Measurements from ENCODE around the gene LRRC17. TPM values are rescaled to one million over a fixed set of nuclear protein-coding genes. Genes with fewer than 3 reads are reported as not detected.

Gene LRRC17
- total RNA-seq, 1 donor from 2014 or later: 1.3 TPM

DNA sequence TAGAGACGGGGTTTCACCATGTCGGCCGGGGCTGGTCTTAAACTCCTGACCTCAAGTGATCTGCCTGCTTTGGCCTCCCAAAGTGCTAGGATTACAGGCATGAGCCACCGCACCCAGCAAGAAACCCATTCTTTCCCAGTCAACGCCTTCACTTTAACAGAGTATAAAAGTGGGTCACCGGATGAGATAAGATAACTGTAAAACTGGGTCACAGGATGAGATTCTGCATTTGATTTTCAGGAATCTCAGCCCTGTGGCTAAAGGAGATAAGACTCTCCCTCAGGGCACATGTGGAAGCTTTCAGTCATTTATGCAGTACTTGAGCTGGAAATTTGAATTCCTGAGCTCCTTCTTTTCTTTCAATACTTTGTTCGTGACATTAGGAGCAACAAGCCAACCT is 70.8 kb downstream of the LRRC17 start:
- no peak for DNase-seq (ENCODE audit: low spot score, unreplicated experiment)
- Mint-ChIP-seq H3K4me1 (ENCODE audit: low read depth) (no peaks in the 10 kb centered on the region), H3K27me3 (no peaks in the 10 kb centered on the region), H3K36me3 (ENCODE audit: insufficient read depth) (peaks cover 6% of the 10 kb centered on the region), H3K27ac (no peak overlapping the region), H3K9me3 (ENCODE audit: low read depth) (peaks cover 16% of the 10 kb centered on the region), H3K4me3 (ENCODE audit: low read depth) (no peak overlapping the region)
- TF ChIP-seq, protein P1, sequence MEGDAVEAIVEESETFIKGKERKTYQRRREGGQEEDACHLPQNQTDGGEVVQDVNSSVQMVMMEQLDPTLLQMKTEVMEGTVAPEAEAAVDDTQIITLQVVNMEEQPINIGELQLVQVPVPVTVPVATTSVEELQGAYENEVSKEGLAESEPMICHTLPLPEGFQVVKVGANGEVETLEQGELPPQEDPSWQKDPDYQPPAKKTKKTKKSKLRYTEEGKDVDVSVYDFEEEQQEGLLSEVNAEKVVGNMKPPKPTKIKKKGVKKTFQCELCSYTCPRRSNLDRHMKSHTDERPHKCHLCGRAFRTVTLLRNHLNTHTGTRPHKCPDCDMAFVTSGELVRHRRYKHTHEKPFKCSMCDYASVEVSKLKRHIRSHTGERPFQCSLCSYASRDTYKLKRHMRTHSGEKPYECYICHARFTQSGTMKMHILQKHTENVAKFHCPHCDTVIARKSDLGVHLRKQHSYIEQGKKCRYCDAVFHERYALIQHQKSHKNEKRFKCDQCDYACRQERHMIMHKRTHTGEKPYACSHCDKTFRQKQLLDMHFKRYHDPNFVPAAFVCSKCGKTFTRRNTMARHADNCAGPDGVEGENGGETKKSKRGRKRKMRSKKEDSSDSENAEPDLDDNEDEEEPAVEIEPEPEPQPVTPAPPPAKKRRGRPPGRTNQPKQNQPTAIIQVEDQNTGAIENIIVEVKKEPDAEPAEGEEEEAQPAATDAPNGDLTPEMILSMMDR (IDR thresholded peaks at IDR 0.05; ENCODE audit: unreplicated experiment): no peak

DNA sequence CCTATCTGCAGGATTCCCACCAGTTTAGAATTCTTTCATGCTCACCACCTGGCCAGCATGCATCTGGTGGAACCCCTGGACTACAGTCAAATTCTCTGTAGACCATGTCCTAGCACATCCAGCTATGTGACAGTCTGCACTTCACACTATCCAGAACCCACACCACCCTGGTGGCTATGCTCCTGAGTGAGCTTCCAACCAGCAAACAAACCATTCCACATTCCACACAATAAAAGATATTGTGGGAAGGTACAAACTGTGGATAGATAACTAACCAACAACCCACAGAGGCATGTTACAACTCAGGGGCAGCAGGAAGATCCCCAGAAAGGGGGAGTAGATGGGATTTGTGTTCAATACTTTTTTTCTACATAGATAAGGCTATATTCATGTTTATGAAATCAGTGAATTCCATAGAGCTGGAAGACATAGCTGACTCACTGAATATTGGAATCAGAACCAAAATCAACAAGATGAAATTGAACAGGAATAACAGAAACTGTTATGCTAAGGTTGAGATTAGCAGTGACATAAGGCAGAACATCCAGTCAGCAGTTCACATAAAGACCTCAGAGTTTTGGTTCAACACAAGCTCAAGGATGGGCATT is 72.5 kb downstream of the LRRC17 start:
- H3K27me3 Mint-ChIP-seq: no peaks in the 10 kb centered on the region
- no peaks in the 10 kb centered on the region for H3K4me1 Mint-ChIP-seq (ENCODE audit: low read depth)
- no peaks in the 10 kb centered on the region for H3K36me3 Mint-ChIP-seq (ENCODE audit: insufficient read depth)
- peaks cover 2% of the 10 kb centered on the region for H3K9me3 Mint-ChIP-seq (ENCODE audit: low read depth)
- H3K4me3 Mint-ChIP-seq (ENCODE audit: low read depth): no peak overlapping the region
- no peak for DNase-seq (ENCODE audit: low spot score, unreplicated experiment)
- H3K27ac Mint-ChIP-seq: no peak overlapping the region
- TF ChIP-seq, protein P1 (IDR thresholded peaks at IDR 0.05; ENCODE audit: unreplicated experiment): no peak

DNA sequence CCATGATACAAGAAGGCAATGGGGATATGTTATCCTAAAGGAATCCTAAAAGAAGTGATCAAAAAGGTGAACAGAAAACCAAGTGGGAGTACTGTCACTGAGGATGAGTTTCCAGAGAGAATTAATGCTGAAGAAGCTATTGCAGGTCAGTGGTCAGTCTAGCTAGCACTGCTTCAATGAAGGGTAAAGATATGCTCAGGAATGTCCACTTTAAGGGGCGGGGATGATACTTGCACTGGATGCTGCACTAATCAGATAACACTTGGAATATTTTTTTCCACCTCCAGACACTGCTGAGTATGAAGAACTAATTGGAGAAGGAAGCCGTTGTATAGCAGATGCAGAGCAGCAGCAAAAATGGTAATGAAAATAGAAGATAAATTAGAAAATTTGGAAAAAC is 75.3 kb downstream of the LRRC17 start:
- Mint-ChIP-seq H3K4me3 (ENCODE audit: low read depth) (no peak overlapping the region), H3K4me1 (ENCODE audit: low read depth) (no peaks in the 10 kb centered on the region), H3K9me3 (ENCODE audit: low read depth) (no peaks in the 10 kb centered on the region), H3K27me3 (no peaks in the 10 kb centered on the region), H3K36me3 (ENCODE audit: insufficient read depth) (no peaks in the 10 kb centered on the region), H3K27ac (no peak overlapping the region)
- TF ChIP-seq, protein P1 (IDR thresholded peaks at IDR 0.05; ENCODE audit: unreplicated experiment): no peak
- DNase-seq (ENCODE audit: low spot score, unreplicated experiment): no peak

DNA sequence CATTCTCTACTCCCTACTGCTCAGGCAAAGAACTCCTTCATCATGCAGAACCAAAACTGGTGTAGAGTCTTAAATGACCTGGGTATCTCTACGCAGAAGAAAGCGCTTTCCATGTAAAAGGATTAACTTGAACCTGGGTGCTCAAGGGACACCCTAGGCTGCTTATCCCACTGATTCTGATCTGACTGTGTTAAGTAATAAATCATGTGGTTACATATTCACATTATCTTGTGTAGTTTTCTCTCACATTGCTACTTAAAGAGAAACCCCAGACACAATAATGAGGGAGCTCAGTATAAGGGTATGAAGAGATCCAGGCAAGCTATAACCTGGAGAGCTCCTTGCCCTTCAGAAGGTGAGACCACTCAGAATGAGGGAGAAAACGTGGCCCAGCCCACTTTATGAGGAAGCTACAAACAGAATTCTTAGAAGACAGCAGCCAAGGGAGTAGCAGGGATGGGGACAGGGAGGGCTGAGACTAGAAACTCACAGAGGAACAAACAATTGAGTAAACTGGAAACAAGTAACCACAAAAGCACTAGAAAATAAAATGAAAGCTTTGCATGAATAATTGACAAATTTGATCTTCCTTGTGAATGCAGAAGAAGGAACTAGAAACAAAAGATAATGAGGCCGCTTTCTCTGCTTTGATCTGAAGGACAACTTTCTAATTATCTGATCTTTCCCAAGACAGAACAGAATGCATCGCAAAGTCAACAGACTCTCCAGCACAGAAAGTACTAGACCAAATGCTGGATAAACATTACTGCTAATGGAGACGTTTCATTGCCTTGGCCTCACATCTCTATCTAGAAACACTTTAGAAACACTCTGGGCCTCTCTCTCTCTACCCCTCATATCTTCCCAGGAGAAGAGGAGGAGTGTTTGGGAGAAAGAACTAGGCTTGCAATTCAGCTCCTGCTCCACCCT is 76.1 kb downstream of the LRRC17 start:
- peaks cover 1% of the 10 kb centered on the region for H3K4me1 Mint-ChIP-seq (ENCODE audit: low read depth)
- no peak overlapping the region for H3K27ac Mint-ChIP-seq
- no peak overlapping the region for H3K4me3 Mint-ChIP-seq (ENCODE audit: low read depth)
- TF ChIP-seq, protein P1 (IDR thresholded peaks at IDR 0.05; ENCODE audit: unreplicated experiment): no peak
- H3K36me3 Mint-ChIP-seq (ENCODE audit: insufficient read depth): no peaks in the 10 kb centered on the region
- H3K27me3 Mint-ChIP-seq: no peaks in the 10 kb centered on the region
- H3K9me3 Mint-ChIP-seq (ENCODE audit: low read depth): no peaks in the 10 kb centered on the region
- no peak for DNase-seq (ENCODE audit: low spot score, unreplicated experiment)

DNA sequence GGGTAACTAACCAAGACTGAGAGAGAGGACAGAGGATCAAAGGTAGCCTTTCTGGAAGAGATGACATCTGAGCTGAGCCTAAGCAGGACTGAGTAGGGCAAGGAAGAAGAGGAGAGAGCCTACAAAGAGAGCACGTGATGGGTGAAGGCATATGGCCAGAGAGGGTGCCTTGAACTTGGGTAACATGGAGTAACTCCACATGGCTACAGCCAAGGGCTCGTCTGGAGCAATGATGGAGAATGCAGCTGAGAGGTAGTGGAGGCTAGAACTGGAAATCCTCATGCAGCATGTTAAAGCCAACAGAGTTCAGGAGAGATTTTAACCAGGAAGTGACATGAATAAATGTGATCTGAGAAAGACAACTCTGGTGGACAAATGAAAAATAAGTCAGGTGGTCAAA is 77.8 kb downstream of the LRRC17 start:
- no peaks in the 10 kb centered on the region for H3K36me3 Mint-ChIP-seq (ENCODE audit: insufficient read depth)
- no peaks in the 10 kb centered on the region for H3K9me3 Mint-ChIP-seq (ENCODE audit: low read depth)
- TF ChIP-seq, protein P1 (IDR thresholded peaks at IDR 0.05; ENCODE audit: unreplicated experiment): no peak
- peaks cover 1% of the 10 kb centered on the region for H3K4me1 Mint-ChIP-seq (ENCODE audit: low read depth)
- H3K27ac Mint-ChIP-seq: no peak overlapping the region
- no peaks in the 10 kb centered on the region for H3K27me3 Mint-ChIP-seq
- H3K4me3 Mint-ChIP-seq (ENCODE audit: low read depth): no peak overlapping the region
- no peak for DNase-seq (ENCODE audit: low spot score, unreplicated experiment)
